ENCODE results near the gene STYX.

The STYX gene

GRCh38 chr14:52791223-52792096 lies 61.5 kb downstream of the STYX start, which contains the start of gene GNPNAT1:
Gene GNPNAT1 (minus strand): TSS chr14:52791607. CDS start chr14:52784650, 6,957 bp downstream.
- DNase-seq: peak; percentile 79 to 83

DNA sequence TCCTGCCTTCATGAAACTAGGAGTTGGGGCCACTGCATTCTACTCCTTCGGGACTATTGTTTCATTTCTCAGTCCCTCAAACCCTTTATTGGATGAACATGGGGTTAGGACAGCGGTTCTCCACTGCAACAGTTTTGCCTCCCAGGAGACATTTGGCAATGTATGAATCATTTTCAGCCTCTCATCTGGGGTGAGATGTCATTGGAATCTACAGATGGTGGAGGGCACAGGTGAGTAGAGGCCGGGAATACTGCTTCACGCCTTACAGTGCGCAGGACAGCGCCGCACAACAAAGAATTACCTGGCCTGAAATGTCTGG lies 62.1 kb downstream of the STYX start:
- no peak for DNase-seq

- no peak for DNase-seq
These were observed 63.1 kb downstream of the STYX start for GRCh38 chr14:52793061-52793460.

DNA sequence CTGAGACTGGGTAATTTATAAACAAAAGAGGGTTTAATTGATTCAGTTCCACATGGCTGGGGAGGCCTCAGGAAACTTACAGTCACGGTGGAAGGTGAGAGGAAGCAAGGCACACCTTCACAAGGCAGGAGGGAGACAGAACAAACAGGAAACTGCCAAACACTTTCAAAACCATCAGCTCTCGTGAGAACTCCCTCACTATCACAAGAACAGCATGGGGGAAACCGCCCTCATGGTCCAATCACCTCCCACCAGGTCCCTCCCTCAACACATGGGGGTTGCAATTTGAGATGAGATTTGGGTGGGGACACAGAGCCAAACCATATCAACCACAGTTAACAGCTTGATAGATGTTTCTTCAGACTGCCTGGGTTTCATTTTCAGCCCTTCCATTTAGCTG lies 67.7 kb downstream of the STYX start:
- no peak for DNase-seq

DNA sequence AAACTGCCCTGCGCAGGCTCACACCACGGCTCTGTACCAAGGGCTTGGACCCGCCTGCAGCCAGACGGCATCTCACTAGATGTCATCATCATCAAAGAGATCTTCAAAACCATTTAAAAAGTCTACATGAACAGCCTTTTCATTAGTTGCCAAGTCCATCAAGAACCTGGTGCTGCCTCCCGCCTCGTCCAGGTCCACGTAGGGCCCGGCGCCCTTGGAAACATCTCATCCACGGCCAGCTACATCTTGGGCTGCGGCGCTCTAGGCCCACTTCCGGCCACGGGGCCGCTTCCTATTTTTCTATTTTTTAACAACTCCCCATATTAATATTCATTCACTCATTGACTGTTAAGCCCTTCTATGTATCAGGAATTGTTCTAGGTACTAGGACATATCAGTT lies 68.9 kb downstream of the STYX start:
- DNase-seq: no peak

- no peak for DNase-seq
These were observed 71.2 kb downstream of the STYX start for GRCh38 chr14:52801014-52801712.

DNA sequence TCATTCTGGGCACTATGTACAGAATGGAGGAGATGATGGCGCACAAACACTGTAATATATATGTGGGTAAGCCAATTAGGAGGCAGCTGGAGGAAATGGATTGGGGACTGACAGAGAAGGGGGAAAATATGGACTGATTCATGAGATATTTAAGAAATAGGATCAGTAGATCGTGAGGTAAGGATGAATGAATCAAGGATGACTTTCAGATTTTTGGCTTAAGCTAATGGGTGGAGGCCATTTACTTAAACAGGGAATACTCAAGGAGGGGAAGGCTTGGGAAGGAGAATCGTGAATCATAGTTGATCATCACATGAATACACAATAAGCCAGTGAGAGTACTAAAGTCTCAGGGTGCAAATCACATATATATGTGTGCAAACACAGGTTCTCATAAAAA lies 72.6 kb downstream of the STYX start:
- DNase-seq: no peak

DNA sequence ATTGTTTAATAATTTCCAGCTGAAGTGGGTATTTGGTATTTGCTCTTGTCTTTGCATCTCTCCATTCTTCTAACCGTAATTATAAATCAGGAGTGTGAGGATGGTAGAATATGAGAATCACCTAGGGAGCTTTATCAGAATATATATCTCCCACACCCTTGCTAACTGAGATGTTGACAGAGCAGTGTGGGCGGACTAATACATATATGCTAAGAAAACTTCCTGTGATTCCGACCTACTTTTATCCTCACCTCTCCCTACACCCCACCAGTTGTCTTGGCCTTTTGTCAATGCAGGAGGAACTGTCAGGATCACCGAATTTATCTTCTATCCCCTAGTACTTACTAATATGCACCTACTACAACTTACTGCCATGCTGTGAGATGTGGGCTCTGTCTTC lies 76.1 kb downstream of the STYX start:
- DNase-seq: no peak

DNA sequence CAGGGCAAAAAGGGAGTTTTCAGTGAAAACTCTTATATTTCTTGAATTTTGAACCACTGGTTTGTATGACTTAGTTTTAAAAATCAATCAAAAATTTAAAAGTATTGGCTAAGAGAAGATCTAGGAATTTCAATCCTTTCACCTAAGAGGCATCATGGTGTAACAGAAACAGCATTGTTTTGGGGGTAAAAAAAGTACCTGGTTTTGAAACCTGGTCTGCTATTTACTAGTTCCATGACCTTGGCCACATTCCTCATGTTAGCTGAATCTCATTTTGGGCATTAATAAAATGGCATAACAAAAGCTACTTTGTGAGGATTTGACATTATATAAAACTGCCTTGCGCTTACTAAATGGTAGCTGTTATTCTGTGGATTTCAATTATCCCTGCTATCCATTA lies 78.1 kb downstream of the STYX start:
- no peak for DNase-seq

- DNase-seq: no peak
These were observed 91.9 kb downstream of the STYX start for GRCh38 chr14:52821805-52822250.

- DNase-seq: no peak
These were observed 94.5 kb downstream of the STYX start for GRCh38 chr14:52824462-52824861.
